Measurements from ENCODE around the gene MAML2.

Gene MAML2

GRCh38 chr11:96265220-96265737 lies 77.7 kb downstream of the MAML2 start:
- DNase-seq = no peak

- no peak for DNase-seq
These were observed 78.6 kb downstream of the MAML2 start for GRCh38 chr11:96264364-96264763.

- DNase-seq = peak; percentile 89
These were observed 79.7 kb downstream of the MAML2 start for GRCh38 chr11:96263238-96263763.

- DNase-seq = no peak
These were observed 82.5 kb downstream of the MAML2 start for GRCh38 chr11:96260532-96260931.

GRCh38 chr11:96260067-96260511 lies 82.9 kb downstream of the MAML2 start:
- no peak for DNase-seq

GRCh38 chr11:96259134-96259830 lies 83.7 kb downstream of the MAML2 start:
- no peak for DNase-seq

- DNase-seq = peak; percentile 51
These were observed 84.7 kb downstream of the MAML2 start for GRCh38 chr11:96257972-96258934.

- no peak for DNase-seq
These were observed 86.0 kb downstream of the MAML2 start for GRCh38 chr11:96257036-96257435.

GRCh38 chr11:96256215-96257011 lies 86.6 kb downstream of the MAML2 start:
- DNase-seq = peak; percentile 39

GRCh38 chr11:96254854-96255253 lies 88.1 kb downstream of the MAML2 start:
- DNase-seq = no peak

GRCh38 chr11:96254087-96254486 lies 88.9 kb downstream of the MAML2 start:
- peak; percentile 60 for DNase-seq

- DNase-seq = peak; percentile 62
These were observed 96.1 kb downstream of the MAML2 start for GRCh38 chr11:96246718-96247552.

- peak; percentile 96 for DNase-seq
These were observed 99.9 kb downstream of the MAML2 start for GRCh38 chr11:96242971-96243647.

GRCh38 chr11:96242191-96242847 lies 100.7 kb downstream of the MAML2 start:
- DNase-seq = peak; percentile 67

GRCh38 chr11:96241331-96241841 lies 101.6 kb downstream of the MAML2 start:
- DNase-seq = peak; percentile 39

- DNase-seq = no peak
These were observed 104.3 kb downstream of the MAML2 start for GRCh38 chr11:96238563-96239135.

GRCh38 chr11:96237766-96238266 lies 105.2 kb downstream of the MAML2 start:
- no peak for DNase-seq

GRCh38 chr11:96235751-96236150 lies 107.2 kb downstream of the MAML2 start:
- peak; percentile 38 for DNase-seq

- DNase-seq = no peak
These were observed 108.0 kb downstream of the MAML2 start for GRCh38 chr11:96234866-96235441.

Measured in MV-4-11 (cell line).